D721Med (cell line): ENCODE measurements around the gene SORCS2.

ENCODE experiments used
- DNase-seq: peaks from one replicate; pipeline ENCODE4 v3.0.0; 2011; ENCODE audit warnings: low spot score; ENCODE audit not compliant: insufficient read length
- FAIRE-seq: peaks from 2 replicates; lab custom pipeline; 2011; peaks lifted over from hg19 to GRCh38; lab: Jason Lieb, UNC
- TF ChIP-seq, protein P1 (sequence below): IDR thresholded peaks from 2 replicates; pipeline ENCODE4 v1.5.1; 2012; ENCODE audit warnings: mild to moderate bottlenecking, control low read depth; ENCODE audit not compliant: insufficient read depth; ENCODE audit errors: missing control alignments

Gene SORCS2

DNA sequence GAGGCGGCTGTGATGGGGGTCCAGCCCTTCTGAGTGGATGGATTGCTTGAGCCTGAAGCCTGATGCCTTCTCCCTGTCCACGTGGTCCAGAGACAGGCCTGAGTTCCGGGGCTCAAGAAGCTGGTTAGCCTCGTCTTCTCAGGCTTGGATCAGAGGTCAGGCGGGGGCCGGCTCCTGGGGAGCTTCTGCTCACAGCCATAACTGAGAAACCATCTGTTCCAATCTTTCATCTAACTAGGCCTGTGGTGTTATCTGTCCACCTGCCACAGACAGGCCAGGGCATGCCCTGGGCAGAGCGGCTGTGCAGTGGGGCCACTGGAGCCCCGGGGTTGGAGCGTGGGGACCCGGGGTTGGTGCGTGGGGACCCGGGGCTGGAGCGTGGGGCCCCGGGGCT, 63.1 kb downstream of the SORCS2 start:
- DNase-seq = no peak
- FAIRE-seq = no peak
- TF ChIP-seq, protein P1, sequence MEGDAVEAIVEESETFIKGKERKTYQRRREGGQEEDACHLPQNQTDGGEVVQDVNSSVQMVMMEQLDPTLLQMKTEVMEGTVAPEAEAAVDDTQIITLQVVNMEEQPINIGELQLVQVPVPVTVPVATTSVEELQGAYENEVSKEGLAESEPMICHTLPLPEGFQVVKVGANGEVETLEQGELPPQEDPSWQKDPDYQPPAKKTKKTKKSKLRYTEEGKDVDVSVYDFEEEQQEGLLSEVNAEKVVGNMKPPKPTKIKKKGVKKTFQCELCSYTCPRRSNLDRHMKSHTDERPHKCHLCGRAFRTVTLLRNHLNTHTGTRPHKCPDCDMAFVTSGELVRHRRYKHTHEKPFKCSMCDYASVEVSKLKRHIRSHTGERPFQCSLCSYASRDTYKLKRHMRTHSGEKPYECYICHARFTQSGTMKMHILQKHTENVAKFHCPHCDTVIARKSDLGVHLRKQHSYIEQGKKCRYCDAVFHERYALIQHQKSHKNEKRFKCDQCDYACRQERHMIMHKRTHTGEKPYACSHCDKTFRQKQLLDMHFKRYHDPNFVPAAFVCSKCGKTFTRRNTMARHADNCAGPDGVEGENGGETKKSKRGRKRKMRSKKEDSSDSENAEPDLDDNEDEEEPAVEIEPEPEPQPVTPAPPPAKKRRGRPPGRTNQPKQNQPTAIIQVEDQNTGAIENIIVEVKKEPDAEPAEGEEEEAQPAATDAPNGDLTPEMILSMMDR = no peak

DNA sequence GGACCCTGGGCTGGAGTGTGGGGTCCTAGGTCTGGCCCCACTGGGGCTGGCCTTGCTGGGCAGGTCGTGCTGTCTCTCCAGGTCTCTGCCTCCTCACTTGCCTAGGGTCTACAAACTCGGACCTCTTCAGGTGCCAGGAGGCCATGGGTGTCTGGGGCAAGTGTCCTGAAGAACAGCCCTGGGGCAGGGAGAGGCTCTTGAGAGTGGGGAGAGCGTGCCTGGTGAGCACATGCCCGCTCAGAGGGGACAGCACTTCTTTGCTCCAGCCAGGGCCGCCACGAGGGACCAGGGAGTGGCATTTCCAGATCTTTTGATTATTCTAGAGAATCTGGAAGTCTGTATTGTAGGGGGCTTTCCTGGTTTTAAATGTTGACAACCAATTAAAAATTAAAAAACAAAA, 63.7 kb downstream of the SORCS2 start:
- TF ChIP-seq, protein P1 = no peak
- FAIRE-seq (no peak), DNase-seq (no peak)

- TF ChIP-seq, protein P1 = no peak
- DNase-seq (no peak), FAIRE-seq (no peak)
Measured at GRCh38 chr4:7256984-7257810, 64.9 kb downstream of the SORCS2 start.

DNA sequence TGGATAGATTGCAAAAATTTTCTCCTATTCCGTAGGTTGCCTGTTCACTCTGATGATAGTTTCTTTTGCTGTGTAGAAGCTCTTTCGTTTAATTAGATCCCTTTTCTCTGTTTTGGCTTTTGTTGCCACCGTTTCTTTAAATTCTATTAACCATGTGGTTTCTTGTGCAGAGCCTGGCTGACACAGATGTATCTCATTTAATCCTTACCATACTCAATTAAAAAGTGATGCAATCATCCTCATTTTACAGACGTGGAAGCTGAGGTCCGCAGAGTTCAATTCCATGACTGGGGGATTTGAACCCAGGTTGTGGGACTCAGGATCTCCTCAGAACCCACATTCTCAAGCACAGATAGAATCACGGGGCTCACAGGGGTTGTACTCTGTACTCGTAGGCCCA, 66.7 kb downstream of the SORCS2 start:
- no peak for FAIRE-seq
- DNase-seq = no peak
- TF ChIP-seq, protein P1 = no peak

DNA sequence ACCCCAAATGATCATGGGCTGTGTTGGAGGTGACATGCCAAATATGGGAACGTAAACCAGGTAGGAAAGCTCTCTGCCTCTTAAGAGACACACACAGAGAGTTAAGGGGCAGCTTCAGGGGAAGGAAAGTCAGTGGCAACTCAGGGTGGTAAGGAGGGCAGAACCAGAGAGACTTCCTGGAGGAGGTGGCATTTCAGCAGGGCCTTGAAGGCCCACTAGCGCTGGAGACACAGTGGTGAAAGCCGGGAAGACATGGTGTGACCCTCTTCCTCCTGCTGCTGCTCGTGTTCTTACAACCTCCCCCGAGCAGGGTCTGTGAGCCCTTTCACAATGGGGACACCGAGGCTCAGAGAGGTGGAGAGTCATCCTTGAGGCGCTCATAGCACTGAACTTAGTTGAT, 68.2 kb downstream of the SORCS2 start:
- DNase-seq (no peak), FAIRE-seq (no peak)
- TF ChIP-seq, protein P1 = no peak

- TF ChIP-seq, protein P1 = no peak
- FAIRE-seq (no peak), DNase-seq (no peak)
Measured at GRCh38 chr4:7261087-7261486, 68.7 kb downstream of the SORCS2 start.

DNA sequence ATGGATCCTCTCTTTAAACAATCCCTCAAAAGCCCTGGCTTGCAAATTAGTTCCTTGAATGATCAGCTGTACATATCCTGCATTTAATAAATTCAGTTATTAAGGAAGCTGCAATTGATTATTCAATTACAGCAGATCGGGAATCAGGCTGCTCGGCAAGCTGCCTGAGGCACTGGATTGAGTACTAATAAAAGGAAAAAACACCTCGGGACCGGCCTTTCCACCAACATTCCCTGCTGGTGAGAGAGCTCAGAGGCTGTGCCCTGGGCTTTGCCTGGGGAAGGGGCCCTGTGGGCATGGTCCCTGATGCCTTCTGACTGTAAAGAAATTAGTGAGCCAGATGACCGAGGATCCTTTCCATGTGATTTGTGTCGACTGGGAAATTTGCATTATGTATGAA, 69.2 kb downstream of the SORCS2 start:
- TF ChIP-seq, protein P1 = no peak
- FAIRE-seq (no peak), DNase-seq (no peak)
